GM23338 (cell line): ENCODE data around the gene KPTN. TPM values are rescaled to one million over a fixed set of nuclear protein-coding genes. Genes with fewer than 3 reads are reported as not detected.

ENCODE experiments used
- ATAC-seq: fragments of 200-7000 bp; cut with Tn5 transposase; 3 replicates; pipeline ENCODE4 v1.9.1; 2020
- DNase-seq: peaks from one replicate; pipeline ENCODE4 v3.0.0-alpha.2; 2015; ENCODE audit warnings: low spot score
- H2AFZ ChIP-seq: fragments of 200-600 bp; sonication (generic); 2 replicates; pipeline ENCODE4 v1.8.0; 2016; ENCODE audit warnings: antibody characterized with exemption, mild to moderate bottlenecking, moderate library complexity
- H3F3A ChIP-seq: fragments of 200-600 bp; sonication (generic); replicated peaks from 2 replicates; pipeline ENCODE4 v1.8.0; 2017; ENCODE audit warnings: antibody characterized with exemption, mixed run types, low read depth
- H3K27ac ChIP-seq: fragments of 200-600 bp; sonication (generic); 2 replicates; pipeline ENCODE4 v1.6.1; 2016; ENCODE audit warnings: low read depth
- H3K27me3 ChIP-seq: fragments of 200-600 bp; sonication (generic); 2 replicates; pipeline ENCODE4 v1.8.0; 2016; ENCODE audit warnings: mild to moderate bottlenecking, mixed run types, moderate library complexity; ENCODE audit not compliant: insufficient read depth
- H3K36me3 ChIP-seq: fragments of 200-600 bp; sonication (generic); 2 replicates; pipeline ENCODE4 v1.8.0; 2016; ENCODE audit warnings: mild to moderate bottlenecking; ENCODE audit not compliant: insufficient read depth
- H3K4me1 ChIP-seq: fragments of 200-600 bp; sonication (generic); 2 replicates; pipeline ENCODE4 v1.8.0; 2016; ENCODE audit warnings: mild to moderate bottlenecking, moderate library complexity; ENCODE audit not compliant: insufficient read depth
- H3K4me2 ChIP-seq: fragments of 200-600 bp; sonication (generic); 2 replicates; pipeline ENCODE4 v1.7.1; 2017; ENCODE audit warnings: mixed run types
- H3K4me3 ChIP-seq: fragments of 200-600 bp; sonication (generic); 2 replicates; pipeline ENCODE4 v1.6.1; 2016; ENCODE audit warnings: mixed run types
- H3K79me2 ChIP-seq: fragments of 200-600 bp; sonication (generic); replicated peaks from 2 replicates; pipeline ENCODE4 v1.8.0; 2017; ENCODE audit warnings: mild to moderate bottlenecking; ENCODE audit not compliant: insufficient read depth
- H3K9me2 ChIP-seq: fragments of 200-600 bp; sonication (generic); 2 replicates; pipeline ENCODE4 v1.8.0; 2017; ENCODE audit not compliant: insufficient read depth
- H4K20me1 ChIP-seq: fragments of 200-600 bp; sonication (generic); replicated peaks from 2 replicates; pipeline ENCODE4 v1.8.0; 2017; ENCODE audit warnings: mild to moderate bottlenecking; ENCODE audit not compliant: insufficient read depth
- H3K27ac Mint-ChIP-seq: 2 replicates; pipeline ENCODE4 v1.8.0; 2020; ENCODE audit warnings: inconsistent platforms, mild to moderate bottlenecking, moderate library complexity, mixed read lengths
- H3K27me3 Mint-ChIP-seq: 3 replicates; pipeline ENCODE4 v1.8.0; 2022; ENCODE audit warnings: low read depth, mild to moderate bottlenecking, moderate library complexity, mixed read lengths, inconsistent platforms; ENCODE audit not compliant: insufficient read depth, poor library complexity
- H3K36me3 Mint-ChIP-seq: 3 replicates; pipeline ENCODE4 v1.8.0; 2021; ENCODE audit warnings: low read depth, mild to moderate bottlenecking, inconsistent platforms, moderate library complexity, mixed read lengths
- H3K4me1 Mint-ChIP-seq: 3 replicates; pipeline ENCODE4 v1.8.0; 2020; ENCODE audit warnings: mild to moderate bottlenecking, inconsistent platforms, mixed read lengths
- H3K4me3 Mint-ChIP-seq: 3 replicates; pipeline ENCODE4 v1.8.0; 2021; ENCODE audit warnings: moderate library complexity, mild to moderate bottlenecking, inconsistent platforms, mixed read lengths
- H3K9me3 Mint-ChIP-seq: 3 replicates; pipeline ENCODE4 v1.8.0; 2020; ENCODE audit warnings: moderate library complexity, mild to moderate bottlenecking, inconsistent platforms, mixed read lengths
- CREB1 ChIP-seq: fragments of 250-450 bp; sonication (Bioruptor Pico); IDR thresholded peaks from 2 replicates; pipeline ENCODE4 v1.5.0; 2020; ENCODE audit warnings: low read depth, mild to moderate bottlenecking, moderate library complexity
- EZH2phosphoT487 ChIP-seq: fragments of 200-600 bp; sonication (generic); IDR thresholded peaks from one replicate; pipeline ENCODE4 v1.8.1; 2018; ENCODE audit warnings: antibody characterized with exemption; ENCODE audit not compliant: unreplicated experiment
- NANOG ChIP-seq: IDR thresholded peaks from 2 replicates; pipeline ENCODE4 v1.6.1; 2016; ENCODE audit warnings: antibody characterized with exemption, borderline replicate concordance
- POLR2AphosphoS5 ChIP-seq: IDR thresholded peaks from 2 replicates; pipeline ENCODE4 v1.6.1; 2016; ENCODE audit warnings: antibody characterized with exemption, low read depth
- STAT1 ChIP-seq: IDR thresholded peaks from one replicate; pipeline ENCODE4 v1.6.1; 2016; ENCODE audit warnings: antibody characterized with exemption; ENCODE audit not compliant: unreplicated experiment
- ZNF114 ChIP-seq: fragments of 250-450 bp; sonication (Bioruptor Pico); IDR thresholded peaks from 2 replicates; pipeline ENCODE4 v1.5.0; 2020; ENCODE audit warnings: mild to moderate bottlenecking, moderate library complexity
- ZNF331 ChIP-seq: fragments of 250-450 bp; sonication (Bioruptor Pico); IDR thresholded peaks from 2 replicates; pipeline ENCODE4 v1.5.0; 2020; ENCODE audit warnings: low read depth, mild to moderate bottlenecking, moderate library complexity
- polyA plus RNA-seq: library from polyadenylated mRNA; unstranded; fragments of >200 nt; fragmentation: Nextera tagmentation; extraction: Ambion mirVana; gene quantifications from 2 replicates; pipeline ENCODE4 v1.2.1, GENCODE V29; 2016
- total RNA-seq: library from RNA; depleted of rRNA; stranded (reverse); fragments of >200 nt; shearing (Covaris generic); gene quantifications from 2 replicates; pipeline ENCODE4 v1.2.3, GENCODE V29; 2014
- TF ChIP-seq, protein P1 (sequence below): fragments of 250-450 bp; sonication (Bioruptor Pico); IDR thresholded peaks from 2 replicates; pipeline ENCODE4 v1.5.0; 2020; ENCODE audit warnings: mild to moderate bottlenecking, moderate library complexity
- TF ChIP-seq, protein P2 (sequence below), 2 experiments: fragments of 200-600 bp in 1 of 2; sonication (generic) in 1 of 2; conservative IDR thresholded peaks; 2 replicates each; pipeline versions ENCODE4 v1.5.1 to v1.6.1; 2016 to 2017; ENCODE audit warnings: antibody characterized with exemption in 2 of 2, low read depth in 2 of 2, mild to moderate bottlenecking in 2 of 2, moderate library complexity in 1 of 2

KPTN gene
- total and polyA plus RNA-seq, 2 experiments from 2014 or later, result 19.8 to 26.2 TPM

- no peaks in the 10 kb centered on the region for H3K79me2 ChIP-seq
- H3K9me2 ChIP-seq, result no peaks in the 10 kb centered on the region
- no peak overlapping the region for H3K4me3 ChIP-seq
- H3K4me3 Mint-ChIP-seq, result no peak overlapping the region
- no peaks in the 10 kb centered on the region for H3K36me3 ChIP-seq
- H3K27me3 Mint-ChIP-seq, result peaks cover 18% of the 10 kb centered on the region
- 0 out of 3 replicates have a peak, but pooled peaks cover 3% of the 10 kb centered on the region for H3K36me3 Mint-ChIP-seq
- no peak overlapping the region for H3K27ac ChIP-seq
- no peaks in the 10 kb centered on the region for H3K9me3 Mint-ChIP-seq
- H2AFZ ChIP-seq, result no peak overlapping the region
- H3K4me1 Mint-ChIP-seq, result peaks cover 17% of the 10 kb centered on the region; the same call in 2 of the 3 replicates
- ATAC-seq, result no peak
- DNase-seq, result no peak
- no peaks in the 10 kb centered on the region for H4K20me1 ChIP-seq
- no peak overlapping the region for H3K27ac Mint-ChIP-seq
- peaks cover 2% of the 10 kb centered on the region; the same call in 1 of the 2 replicates for H3F3A ChIP-seq
- no peak overlapping the region for H3K4me2 ChIP-seq
- no peaks in the 10 kb centered on the region; the same call in 1 of the 2 replicates for H3K4me1 ChIP-seq
- no peaks in the 10 kb centered on the region for H3K27me3 ChIP-seq
- TF ChIP-seq STAT1 (no peak), ZNF331 (CRISPR knock-in tag) (no peak)
These were observed 3.8 kb upstream of the KPTN start for GRCh38 chr19:47487551-47488515.

- Histone ChIP-seq H3K36me3 (no peaks in the 10 kb centered on the region), H4K20me1 (no peaks in the 10 kb centered on the region), H3K27me3 (no peaks in the 10 kb centered on the region), H3K4me1 (no peaks in the 10 kb centered on the region; the same call in 1 of the 2 replicates), H2AFZ (no peak overlapping the region), H3K9me2 (no peaks in the 10 kb centered on the region), H3K4me2 (no peak overlapping the region), H3K27ac (no peak overlapping the region), H3K79me2 (no peaks in the 10 kb centered on the region), H3K4me3 (no peak overlapping the region), H3F3A (peaks cover 2% of the 10 kb centered on the region; the same call in 1 of the 2 replicates)
- Mint-ChIP-seq H3K27me3 (peaks cover 18% of the 10 kb centered on the region), H3K27ac (no peak overlapping the region), H3K36me3 (0 out of 3 replicates have a peak, but pooled peaks cover 3% of the 10 kb centered on the region), H3K4me1 (peaks cover 16% of the 10 kb centered on the region; the same call in 2 of the 3 replicates), H3K4me3 (no peak overlapping the region), H3K9me3 (no peaks in the 10 kb centered on the region)
- no peak for DNase-seq
- no peak for ATAC-seq
- TF ChIP-seq ZNF114 (CRISPR knock-in tag), result no peak
- TF ChIP-seq CREB1 (CRISPR knock-in tag), result no peak
- TF ChIP-seq, protein P1, sequence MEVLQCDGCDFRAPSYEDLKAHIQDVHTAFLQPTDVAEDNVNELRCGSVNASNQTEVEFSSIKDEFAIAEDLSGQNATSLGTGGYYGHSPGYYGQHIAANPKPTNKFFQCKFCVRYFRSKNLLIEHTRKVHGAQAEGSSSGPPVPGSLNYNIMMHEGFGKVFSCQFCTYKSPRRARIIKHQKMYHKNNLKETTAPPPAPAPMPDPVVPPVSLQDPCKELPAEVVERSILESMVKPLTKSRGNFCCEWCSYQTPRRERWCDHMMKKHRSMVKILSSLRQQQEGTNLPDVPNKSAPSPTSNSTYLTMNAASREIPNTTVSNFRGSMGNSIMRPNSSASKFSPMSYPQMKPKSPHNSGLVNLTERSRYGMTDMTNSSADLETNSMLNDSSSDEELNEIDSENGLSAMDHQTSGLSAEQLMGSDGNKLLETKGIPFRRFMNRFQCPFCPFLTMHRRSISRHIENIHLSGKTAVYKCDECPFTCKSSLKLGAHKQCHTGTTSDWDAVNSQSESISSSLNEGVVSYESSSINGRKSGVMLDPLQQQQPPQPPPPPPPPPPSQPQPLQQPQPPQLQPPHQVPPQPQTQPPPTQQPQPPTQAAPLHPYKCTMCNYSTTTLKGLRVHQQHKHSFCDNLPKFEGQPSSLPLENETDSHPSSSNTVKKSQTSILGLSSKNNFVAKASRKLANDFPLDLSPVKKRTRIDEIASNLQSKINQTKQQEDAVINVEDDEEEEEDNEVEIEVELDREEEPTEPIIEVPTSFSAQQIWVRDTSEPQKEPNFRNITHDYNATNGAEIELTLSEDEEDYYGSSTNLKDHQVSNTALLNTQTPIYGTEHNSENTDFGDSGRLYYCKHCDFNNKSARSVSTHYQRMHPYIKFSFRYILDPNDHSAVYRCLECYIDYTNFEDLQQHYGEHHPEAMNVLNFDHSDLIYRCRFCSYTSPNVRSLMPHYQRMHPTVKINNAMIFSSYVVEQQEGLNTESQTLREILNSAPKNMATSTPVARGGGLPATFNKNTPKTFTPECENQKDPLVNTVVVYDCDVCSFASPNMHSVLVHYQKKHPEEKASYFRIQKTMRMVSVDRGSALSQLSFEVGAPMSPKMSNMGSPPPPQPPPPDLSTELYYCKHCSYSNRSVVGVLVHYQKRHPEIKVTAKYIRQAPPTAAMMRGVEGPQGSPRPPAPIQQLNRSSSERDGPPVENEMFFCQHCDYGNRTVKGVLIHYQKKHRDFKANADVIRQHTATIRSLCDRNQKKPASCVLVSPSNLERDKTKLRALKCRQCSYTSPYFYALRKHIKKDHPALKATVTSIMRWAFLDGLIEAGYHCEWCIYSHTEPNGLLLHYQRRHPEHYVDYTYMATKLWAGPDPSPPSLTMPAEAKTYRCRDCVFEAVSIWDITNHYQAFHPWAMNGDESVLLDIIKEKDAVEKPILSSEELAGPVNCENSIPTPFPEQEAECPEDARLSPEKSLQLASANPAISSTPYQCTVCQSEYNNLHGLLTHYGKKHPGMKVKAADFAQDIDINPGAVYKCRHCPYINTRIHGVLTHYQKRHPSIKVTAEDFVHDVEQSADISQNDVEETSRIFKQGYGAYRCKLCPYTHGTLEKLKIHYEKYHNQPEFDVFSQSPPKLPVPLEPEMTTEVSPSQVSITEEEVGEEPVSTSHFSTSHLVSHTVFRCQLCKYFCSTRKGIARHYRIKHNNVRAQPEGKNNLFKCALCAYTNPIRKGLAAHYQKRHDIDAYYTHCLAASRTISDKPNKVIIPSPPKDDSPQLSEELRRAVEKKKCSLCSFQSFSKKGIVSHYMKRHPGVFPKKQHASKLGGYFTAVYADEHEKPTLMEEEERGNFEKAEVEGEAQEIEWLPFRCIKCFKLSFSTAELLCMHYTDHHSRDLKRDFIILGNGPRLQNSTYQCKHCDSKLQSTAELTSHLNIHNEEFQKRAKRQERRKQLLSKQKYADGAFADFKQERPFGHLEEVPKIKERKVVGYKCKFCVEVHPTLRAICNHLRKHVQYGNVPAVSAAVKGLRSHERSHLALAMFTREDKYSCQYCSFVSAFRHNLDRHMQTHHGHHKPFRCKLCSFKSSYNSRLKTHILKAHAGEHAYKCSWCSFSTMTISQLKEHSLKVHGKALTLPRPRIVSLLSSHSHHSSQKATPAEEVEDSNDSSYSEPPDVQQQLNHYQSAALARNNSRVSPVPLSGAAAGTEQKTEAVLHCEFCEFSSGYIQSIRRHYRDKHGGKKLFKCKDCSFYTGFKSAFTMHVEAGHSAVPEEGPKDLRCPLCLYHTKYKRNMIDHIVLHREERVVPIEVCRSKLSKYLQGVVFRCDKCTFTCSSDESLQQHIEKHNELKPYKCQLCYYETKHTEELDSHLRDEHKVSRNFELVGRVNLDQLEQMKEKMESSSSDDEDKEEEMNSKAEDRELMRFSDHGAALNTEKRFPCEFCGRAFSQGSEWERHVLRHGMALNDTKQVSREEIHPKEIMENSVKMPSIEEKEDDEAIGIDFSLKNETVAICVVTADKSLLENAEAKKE, result no peak
- TF ChIP-seq, protein P2, sequence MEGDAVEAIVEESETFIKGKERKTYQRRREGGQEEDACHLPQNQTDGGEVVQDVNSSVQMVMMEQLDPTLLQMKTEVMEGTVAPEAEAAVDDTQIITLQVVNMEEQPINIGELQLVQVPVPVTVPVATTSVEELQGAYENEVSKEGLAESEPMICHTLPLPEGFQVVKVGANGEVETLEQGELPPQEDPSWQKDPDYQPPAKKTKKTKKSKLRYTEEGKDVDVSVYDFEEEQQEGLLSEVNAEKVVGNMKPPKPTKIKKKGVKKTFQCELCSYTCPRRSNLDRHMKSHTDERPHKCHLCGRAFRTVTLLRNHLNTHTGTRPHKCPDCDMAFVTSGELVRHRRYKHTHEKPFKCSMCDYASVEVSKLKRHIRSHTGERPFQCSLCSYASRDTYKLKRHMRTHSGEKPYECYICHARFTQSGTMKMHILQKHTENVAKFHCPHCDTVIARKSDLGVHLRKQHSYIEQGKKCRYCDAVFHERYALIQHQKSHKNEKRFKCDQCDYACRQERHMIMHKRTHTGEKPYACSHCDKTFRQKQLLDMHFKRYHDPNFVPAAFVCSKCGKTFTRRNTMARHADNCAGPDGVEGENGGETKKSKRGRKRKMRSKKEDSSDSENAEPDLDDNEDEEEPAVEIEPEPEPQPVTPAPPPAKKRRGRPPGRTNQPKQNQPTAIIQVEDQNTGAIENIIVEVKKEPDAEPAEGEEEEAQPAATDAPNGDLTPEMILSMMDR (conservative IDR thresholded peaks at IDR 0.05; ENCODE audit: low read depth in 2 of 2), result no peak
- TF ChIP-seq EZH2phosphoT487, result no peak
- no peak for TF ChIP-seq POLR2AphosphoS5
- TF ChIP-seq NANOG, result no peak
- TF ChIP-seq STAT1, result no peak
These were observed 2.9 kb upstream of the KPTN start for GRCh38 chr19:47486900-47487299.
